GM23338 (cell line): ENCODE results near the gene URM1. TPM values are rescaled to one million over a fixed set of nuclear protein-coding genes. Genes with fewer than 3 reads are reported as not detected.

Experiments used
- ATAC-seq: fragments of 200-7000 bp; cut with Tn5 transposase; 3 replicates; pipeline ENCODE4 v1.9.1; 2020
- DNase-seq: peaks from one replicate; pipeline ENCODE4 v3.0.0-alpha.2; 2015; ENCODE audit warnings: low spot score
- H2AFZ ChIP-seq: fragments of 200-600 bp; sonication (generic); 2 replicates; pipeline ENCODE4 v1.8.0; 2016; ENCODE audit warnings: antibody characterized with exemption, mild to moderate bottlenecking, moderate library complexity
- H3F3A ChIP-seq: fragments of 200-600 bp; sonication (generic); replicated peaks from 2 replicates; pipeline ENCODE4 v1.8.0; 2017; ENCODE audit warnings: antibody characterized with exemption, mixed run types, low read depth
- H3K27ac ChIP-seq: fragments of 200-600 bp; sonication (generic); 2 replicates; pipeline ENCODE4 v1.6.1; 2016; ENCODE audit warnings: low read depth
- H3K27me3 ChIP-seq: fragments of 200-600 bp; sonication (generic); 2 replicates; pipeline ENCODE4 v1.8.0; 2016; ENCODE audit warnings: mild to moderate bottlenecking, mixed run types, moderate library complexity; ENCODE audit not compliant: insufficient read depth
- H3K36me3 ChIP-seq: fragments of 200-600 bp; sonication (generic); 2 replicates; pipeline ENCODE4 v1.8.0; 2016; ENCODE audit warnings: mild to moderate bottlenecking; ENCODE audit not compliant: insufficient read depth
- H3K4me1 ChIP-seq: fragments of 200-600 bp; sonication (generic); 2 replicates; pipeline ENCODE4 v1.8.0; 2016; ENCODE audit warnings: mild to moderate bottlenecking, moderate library complexity; ENCODE audit not compliant: insufficient read depth
- H3K4me2 ChIP-seq: fragments of 200-600 bp; sonication (generic); 2 replicates; pipeline ENCODE4 v1.7.1; 2017; ENCODE audit warnings: mixed run types
- H3K4me3 ChIP-seq: fragments of 200-600 bp; sonication (generic); 2 replicates; pipeline ENCODE4 v1.6.1; 2016; ENCODE audit warnings: mixed run types
- H3K79me2 ChIP-seq: fragments of 200-600 bp; sonication (generic); replicated peaks from 2 replicates; pipeline ENCODE4 v1.8.0; 2017; ENCODE audit warnings: mild to moderate bottlenecking; ENCODE audit not compliant: insufficient read depth
- H3K9me2 ChIP-seq: fragments of 200-600 bp; sonication (generic); 2 replicates; pipeline ENCODE4 v1.8.0; 2017; ENCODE audit not compliant: insufficient read depth
- H4K20me1 ChIP-seq: fragments of 200-600 bp; sonication (generic); replicated peaks from 2 replicates; pipeline ENCODE4 v1.8.0; 2017; ENCODE audit warnings: mild to moderate bottlenecking; ENCODE audit not compliant: insufficient read depth
- H3K27ac Mint-ChIP-seq: 2 replicates; pipeline ENCODE4 v1.8.0; 2020; ENCODE audit warnings: inconsistent platforms, mild to moderate bottlenecking, moderate library complexity, mixed read lengths
- H3K27me3 Mint-ChIP-seq: 3 replicates; pipeline ENCODE4 v1.8.0; 2022; ENCODE audit warnings: low read depth, mild to moderate bottlenecking, moderate library complexity, mixed read lengths, inconsistent platforms; ENCODE audit not compliant: insufficient read depth, poor library complexity
- H3K36me3 Mint-ChIP-seq: 3 replicates; pipeline ENCODE4 v1.8.0; 2021; ENCODE audit warnings: low read depth, mild to moderate bottlenecking, inconsistent platforms, moderate library complexity, mixed read lengths
- H3K4me1 Mint-ChIP-seq: 3 replicates; pipeline ENCODE4 v1.8.0; 2020; ENCODE audit warnings: mild to moderate bottlenecking, inconsistent platforms, mixed read lengths
- H3K4me3 Mint-ChIP-seq: 3 replicates; pipeline ENCODE4 v1.8.0; 2021; ENCODE audit warnings: moderate library complexity, mild to moderate bottlenecking, inconsistent platforms, mixed read lengths
- H3K9me3 Mint-ChIP-seq: 3 replicates; pipeline ENCODE4 v1.8.0; 2020; ENCODE audit warnings: moderate library complexity, mild to moderate bottlenecking, inconsistent platforms, mixed read lengths
- EZH2 ChIP-seq: fragments of 200-600 bp; sonication (generic); IDR thresholded peaks from one replicate; pipeline ENCODE4 v1.8.0; 2017; ENCODE audit warnings: antibody characterized with exemption, mild to moderate bottlenecking, low read depth; ENCODE audit not compliant: unreplicated experiment
- JUNB ChIP-seq: IDR thresholded peaks from one replicate; pipeline ENCODE4 v1.6.1; 2016; ENCODE audit warnings: antibody characterized with exemption; ENCODE audit not compliant: unreplicated experiment
- NANOG ChIP-seq: IDR thresholded peaks from 2 replicates; pipeline ENCODE4 v1.6.1; 2016; ENCODE audit warnings: antibody characterized with exemption, borderline replicate concordance
- POLR2AphosphoS5 ChIP-seq: IDR thresholded peaks from 2 replicates; pipeline ENCODE4 v1.6.1; 2016; ENCODE audit warnings: antibody characterized with exemption, low read depth
- STAT1 ChIP-seq: IDR thresholded peaks from one replicate; pipeline ENCODE4 v1.6.1; 2016; ENCODE audit warnings: antibody characterized with exemption; ENCODE audit not compliant: unreplicated experiment
- polyA plus RNA-seq: library from polyadenylated mRNA; unstranded; fragments of >200 nt; fragmentation: Nextera tagmentation; extraction: Ambion mirVana; gene quantifications from 2 replicates; pipeline ENCODE4 v1.2.1, GENCODE V29; 2016
- total RNA-seq: library from RNA; depleted of rRNA; stranded (reverse); fragments of >200 nt; shearing (Covaris generic); gene quantifications from 2 replicates; pipeline ENCODE4 v1.2.3, GENCODE V29; 2014
- TF ChIP-seq, protein P1 (sequence below): IDR thresholded peaks from one replicate; pipeline ENCODE4 v1.6.1; 2018; ENCODE audit warnings: antibody characterized with exemption; ENCODE audit not compliant: unreplicated experiment
- TF ChIP-seq, protein P2 (sequence below): IDR thresholded peaks from 2 replicates; pipeline ENCODE4 v1.6.1; 2016; ENCODE audit warnings: antibody characterized with exemption
- TF ChIP-seq, protein P3 (sequence below), 2 experiments: fragments of 200-600 bp in 1 of 2; sonication (generic) in 1 of 2; conservative IDR thresholded peaks; 2 replicates each; pipeline versions ENCODE4 v1.5.1 to v1.6.1; 2016 to 2017; ENCODE audit warnings: antibody characterized with exemption in 2 of 2, low read depth in 2 of 2, mild to moderate bottlenecking in 2 of 2, moderate library complexity in 1 of 2

The URM1 gene
- total and polyA plus RNA-seq, 2 experiments from 2014 or later: 28.6 to 47.8 TPM

DNA sequence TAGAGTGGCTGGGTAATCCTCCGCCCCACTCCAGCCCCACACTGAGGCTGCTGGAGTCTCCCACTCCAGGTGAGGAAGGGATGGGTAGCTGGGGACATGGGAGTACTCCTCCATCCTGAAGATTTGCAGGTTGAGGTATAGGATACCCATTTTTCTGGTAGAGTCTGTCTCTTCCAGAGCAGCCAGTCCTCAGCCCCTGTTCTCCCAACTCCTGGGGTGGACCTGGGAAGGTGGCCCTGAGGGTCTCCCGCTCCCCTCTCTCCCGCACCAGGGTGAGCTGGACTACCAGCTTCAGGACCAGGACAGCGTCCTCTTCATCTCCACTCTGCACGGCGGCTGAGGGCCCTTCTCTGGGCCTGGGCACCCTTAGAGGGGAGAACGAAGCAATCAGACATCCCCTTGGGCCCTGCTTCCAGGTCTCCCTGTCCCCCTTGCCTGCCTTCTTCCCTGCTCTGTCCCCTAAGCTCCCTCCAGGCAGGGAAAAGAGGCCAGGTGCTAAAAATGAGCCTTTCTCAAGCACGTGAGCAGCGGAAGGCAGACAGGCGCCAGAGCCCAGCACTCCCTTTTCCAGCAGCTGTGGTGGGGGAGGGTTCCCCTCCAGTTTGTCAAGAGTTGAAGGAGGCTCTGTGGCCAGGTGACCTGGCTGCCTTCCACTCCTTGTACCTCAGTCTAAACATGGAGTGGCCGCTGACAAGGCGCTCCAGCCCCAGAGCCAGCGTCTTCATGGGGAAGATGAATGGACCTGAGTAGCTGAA is 18.4 kb downstream of the URM1 start:
- peaks cover 10% of the 10 kb centered on the region; the same call in 1 of the 2 replicates for H3K36me3 ChIP-seq
- no peak overlapping the region for H3K27ac Mint-ChIP-seq
- peak; percentile 58 for DNase-seq
- peak; percentile 11 for ATAC-seq
- peaks cover 70% of the 10 kb centered on the region for H3K4me1 Mint-ChIP-seq
- no peaks in the 10 kb centered on the region for H3K9me2 ChIP-seq
- peaks cover 91% of the 10 kb centered on the region for H3K27me3 Mint-ChIP-seq
- peaks cover 31% of the 10 kb centered on the region for H3F3A ChIP-seq
- H3K36me3 Mint-ChIP-seq: peaks cover 33% of the 10 kb centered on the region
- H2AFZ ChIP-seq: no peak overlapping the region
- H4K20me1 ChIP-seq: peaks cover 39% of the 10 kb centered on the region
- H3K27ac ChIP-seq: no peak overlapping the region
- TF ChIP-seq, protein P1, sequence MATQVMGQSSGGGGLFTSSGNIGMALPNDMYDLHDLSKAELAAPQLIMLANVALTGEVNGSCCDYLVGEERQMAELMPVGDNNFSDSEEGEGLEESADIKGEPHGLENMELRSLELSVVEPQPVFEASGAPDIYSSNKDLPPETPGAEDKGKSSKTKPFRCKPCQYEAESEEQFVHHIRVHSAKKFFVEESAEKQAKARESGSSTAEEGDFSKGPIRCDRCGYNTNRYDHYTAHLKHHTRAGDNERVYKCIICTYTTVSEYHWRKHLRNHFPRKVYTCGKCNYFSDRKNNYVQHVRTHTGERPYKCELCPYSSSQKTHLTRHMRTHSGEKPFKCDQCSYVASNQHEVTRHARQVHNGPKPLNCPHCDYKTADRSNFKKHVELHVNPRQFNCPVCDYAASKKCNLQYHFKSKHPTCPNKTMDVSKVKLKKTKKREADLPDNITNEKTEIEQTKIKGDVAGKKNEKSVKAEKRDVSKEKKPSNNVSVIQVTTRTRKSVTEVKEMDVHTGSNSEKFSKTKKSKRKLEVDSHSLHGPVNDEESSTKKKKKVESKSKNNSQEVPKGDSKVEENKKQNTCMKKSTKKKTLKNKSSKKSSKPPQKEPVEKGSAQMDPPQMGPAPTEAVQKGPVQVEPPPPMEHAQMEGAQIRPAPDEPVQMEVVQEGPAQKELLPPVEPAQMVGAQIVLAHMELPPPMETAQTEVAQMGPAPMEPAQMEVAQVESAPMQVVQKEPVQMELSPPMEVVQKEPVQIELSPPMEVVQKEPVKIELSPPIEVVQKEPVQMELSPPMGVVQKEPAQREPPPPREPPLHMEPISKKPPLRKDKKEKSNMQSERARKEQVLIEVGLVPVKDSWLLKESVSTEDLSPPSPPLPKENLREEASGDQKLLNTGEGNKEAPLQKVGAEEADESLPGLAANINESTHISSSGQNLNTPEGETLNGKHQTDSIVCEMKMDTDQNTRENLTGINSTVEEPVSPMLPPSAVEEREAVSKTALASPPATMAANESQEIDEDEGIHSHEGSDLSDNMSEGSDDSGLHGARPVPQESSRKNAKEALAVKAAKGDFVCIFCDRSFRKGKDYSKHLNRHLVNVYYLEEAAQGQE: peak; percentile 71
- TF ChIP-seq, protein P2, sequence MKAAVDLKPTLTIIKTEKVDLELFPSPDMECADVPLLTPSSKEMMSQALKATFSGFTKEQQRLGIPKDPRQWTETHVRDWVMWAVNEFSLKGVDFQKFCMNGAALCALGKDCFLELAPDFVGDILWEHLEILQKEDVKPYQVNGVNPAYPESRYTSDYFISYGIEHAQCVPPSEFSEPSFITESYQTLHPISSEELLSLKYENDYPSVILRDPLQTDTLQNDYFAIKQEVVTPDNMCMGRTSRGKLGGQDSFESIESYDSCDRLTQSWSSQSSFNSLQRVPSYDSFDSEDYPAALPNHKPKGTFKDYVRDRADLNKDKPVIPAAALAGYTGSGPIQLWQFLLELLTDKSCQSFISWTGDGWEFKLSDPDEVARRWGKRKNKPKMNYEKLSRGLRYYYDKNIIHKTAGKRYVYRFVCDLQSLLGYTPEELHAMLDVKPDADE: no peak
- no peak for TF ChIP-seq EZH2
- TF ChIP-seq, protein P3, sequence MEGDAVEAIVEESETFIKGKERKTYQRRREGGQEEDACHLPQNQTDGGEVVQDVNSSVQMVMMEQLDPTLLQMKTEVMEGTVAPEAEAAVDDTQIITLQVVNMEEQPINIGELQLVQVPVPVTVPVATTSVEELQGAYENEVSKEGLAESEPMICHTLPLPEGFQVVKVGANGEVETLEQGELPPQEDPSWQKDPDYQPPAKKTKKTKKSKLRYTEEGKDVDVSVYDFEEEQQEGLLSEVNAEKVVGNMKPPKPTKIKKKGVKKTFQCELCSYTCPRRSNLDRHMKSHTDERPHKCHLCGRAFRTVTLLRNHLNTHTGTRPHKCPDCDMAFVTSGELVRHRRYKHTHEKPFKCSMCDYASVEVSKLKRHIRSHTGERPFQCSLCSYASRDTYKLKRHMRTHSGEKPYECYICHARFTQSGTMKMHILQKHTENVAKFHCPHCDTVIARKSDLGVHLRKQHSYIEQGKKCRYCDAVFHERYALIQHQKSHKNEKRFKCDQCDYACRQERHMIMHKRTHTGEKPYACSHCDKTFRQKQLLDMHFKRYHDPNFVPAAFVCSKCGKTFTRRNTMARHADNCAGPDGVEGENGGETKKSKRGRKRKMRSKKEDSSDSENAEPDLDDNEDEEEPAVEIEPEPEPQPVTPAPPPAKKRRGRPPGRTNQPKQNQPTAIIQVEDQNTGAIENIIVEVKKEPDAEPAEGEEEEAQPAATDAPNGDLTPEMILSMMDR (conservative IDR thresholded peaks at IDR 0.05; ENCODE audit: low read depth in 2 of 2): no peak
- TF ChIP-seq NANOG: no peak
- no peak for TF ChIP-seq STAT1
- TF ChIP-seq JUNB: no peak
- no peak for TF ChIP-seq POLR2AphosphoS5
- peak overlapping the region; percentile 91 for H3K4me2 ChIP-seq
- peak overlapping the region; percentile 10; the same call in 1 of the 3 replicates for H3K4me3 Mint-ChIP-seq
- peaks cover 64% of the 10 kb centered on the region for H3K4me1 ChIP-seq
- peaks cover 99% of the 10 kb centered on the region for H3K27me3 ChIP-seq
- peaks cover 8% of the 10 kb centered on the region; the same call in 1 of the 2 replicates for H3K79me2 ChIP-seq
- H3K9me3 Mint-ChIP-seq: no peaks in the 10 kb centered on the region
- peak overlapping the region; percentile 30; the same call in 1 of the 2 replicates for H3K4me3 ChIP-seq
